SK-N-DZ (cell line): ENCODE data around the gene TNIK.
A peak's percentile ranks its signal among the peaks of the same experiment; 100 is the strongest.

Source experiments
- DNase-seq: peaks from one replicate; pipeline ENCODE4 v3.0.0-alpha.2; 2015; ENCODE audit warnings: low spot score

The TNIK gene

DNA sequence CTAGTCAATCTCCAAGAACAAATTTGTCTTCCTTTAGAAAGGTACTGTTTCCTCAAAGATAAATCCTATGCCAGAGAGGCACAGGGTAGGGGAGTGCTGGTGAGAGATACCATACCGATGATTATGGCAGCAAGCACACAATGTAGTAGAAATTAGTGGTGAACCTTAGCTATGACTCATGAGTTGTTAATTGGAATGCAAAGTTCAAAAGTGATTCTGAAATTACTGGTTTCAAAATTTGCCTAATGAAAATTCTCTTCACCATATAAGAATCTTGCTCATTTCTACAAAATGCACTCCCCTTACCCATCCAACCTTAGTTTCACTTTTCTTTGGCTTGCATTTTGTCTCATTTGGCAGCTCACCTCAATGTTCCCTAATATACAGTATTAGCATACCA is 294.2 kb downstream of the TNIK start:
- no peak for DNase-seq

DNA sequence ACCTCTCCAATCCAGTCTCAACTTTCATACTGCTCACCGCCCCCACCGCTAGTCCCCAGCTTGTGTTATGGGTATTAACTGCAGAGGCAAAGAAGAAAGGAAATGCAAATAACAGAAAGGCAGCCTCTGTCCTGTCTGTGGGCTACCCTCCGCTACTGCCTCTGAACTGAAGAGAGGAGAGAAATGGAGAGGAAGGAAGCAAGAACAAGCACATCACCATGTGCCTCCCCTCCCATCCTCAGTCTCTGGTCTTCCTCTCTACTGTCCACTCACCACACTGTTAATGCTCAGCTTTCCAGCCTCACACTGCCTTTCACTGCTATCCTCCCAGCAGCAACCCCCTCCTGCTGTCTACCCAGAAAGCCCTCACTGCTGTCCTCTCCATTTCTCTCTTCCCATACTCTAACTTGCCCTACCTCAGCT is 294.7 kb downstream of the TNIK start:
- DNase-seq, result no peak

DNA sequence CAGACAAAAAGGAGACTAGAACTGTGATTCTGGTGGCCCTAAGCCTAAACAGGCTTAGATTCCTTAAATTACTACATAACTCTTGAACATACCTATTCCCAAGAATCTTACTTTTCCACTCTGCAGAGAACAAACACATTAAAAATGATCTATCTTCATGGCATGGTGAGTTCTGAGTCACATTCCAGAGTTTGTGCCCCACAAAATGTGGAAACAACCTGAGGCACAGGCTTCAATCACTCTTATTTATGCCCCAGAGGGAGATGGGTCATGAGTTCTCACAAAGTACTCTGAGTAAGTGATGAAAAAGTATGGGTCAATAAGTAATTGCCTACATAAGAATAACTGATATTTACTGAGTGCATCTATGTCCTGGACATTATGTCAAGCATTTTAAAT is 296.1 kb downstream of the TNIK start:
- no peak for DNase-seq

DNA sequence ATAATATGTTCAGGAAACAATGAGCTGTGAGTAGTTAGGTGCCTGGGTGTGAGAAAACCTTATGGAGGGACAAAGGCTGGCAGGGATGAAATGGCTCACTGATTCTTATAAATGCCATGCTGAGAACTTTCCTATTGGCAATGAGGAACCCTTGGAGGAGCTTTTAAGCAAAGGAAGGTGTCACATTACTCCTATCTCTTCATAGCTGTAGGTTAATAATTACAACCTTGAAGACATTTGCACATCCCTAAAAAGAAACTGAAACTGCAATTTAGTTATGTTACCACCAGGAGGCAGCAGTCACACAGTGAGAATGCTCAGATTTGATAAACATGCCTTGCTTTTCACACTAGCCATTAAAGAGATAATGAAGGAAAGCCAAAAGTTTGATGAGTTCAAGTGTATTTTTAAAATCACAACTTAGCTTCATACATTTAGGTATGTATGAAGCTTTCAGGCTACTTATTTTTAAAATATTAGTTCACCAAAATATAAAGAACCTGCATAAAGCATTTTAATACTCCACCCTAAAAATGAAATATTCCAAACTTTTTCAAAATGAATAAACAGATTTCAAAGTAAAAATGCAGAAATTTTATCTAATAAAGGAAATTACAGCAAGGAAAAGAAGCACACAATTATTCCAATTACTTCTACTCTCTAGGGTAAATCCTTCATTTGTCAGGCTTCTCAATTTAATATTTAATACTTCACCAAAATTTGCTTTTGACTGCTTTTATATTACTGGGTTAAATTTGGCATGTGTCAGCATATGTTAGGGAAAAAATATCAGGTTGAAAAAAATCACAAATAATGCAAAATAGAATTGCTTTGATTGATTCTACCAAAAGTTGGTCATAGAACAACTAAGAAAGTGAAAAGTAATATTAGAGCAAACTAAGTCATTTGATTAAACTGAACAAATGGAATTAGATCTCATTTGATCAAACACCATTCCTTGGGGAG is 296.8 kb downstream of the TNIK start:
- no peak for DNase-seq

DNA sequence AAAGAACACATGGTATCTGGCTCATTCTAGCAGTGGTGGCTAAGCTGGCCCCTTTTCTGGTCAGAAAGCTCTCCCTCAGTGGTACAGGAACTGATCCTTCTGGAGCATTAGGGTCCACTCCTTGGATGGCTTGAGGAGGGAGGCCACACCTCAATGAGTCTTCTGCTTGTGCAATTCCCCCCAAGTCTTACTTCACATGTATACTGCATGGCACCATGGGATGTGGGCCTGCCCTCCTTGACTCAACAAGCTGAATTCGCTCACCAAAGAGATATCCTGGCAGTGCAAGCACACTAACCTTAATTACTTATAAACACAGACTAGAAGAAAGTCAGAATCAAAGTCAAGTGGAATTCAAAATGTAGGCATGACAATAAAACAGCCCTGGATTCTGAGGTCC is 299.9 kb downstream of the TNIK start:
- DNase-seq, result no peak

DNA sequence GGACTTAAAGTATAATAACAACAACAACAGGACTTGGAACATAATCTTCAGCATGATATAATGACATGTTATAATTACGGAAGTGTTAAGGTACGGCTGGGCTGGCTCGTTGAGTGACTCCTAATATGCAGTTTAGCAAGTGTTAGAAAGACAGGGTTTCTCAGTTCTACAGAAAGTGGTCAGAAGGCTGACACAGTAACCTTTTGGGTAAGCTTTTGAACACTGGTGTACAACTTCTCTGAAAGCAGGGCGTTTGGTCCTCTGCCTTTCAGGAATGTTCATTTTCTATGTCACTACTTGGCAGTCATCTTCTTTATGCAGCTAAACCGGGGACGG is 300.4 kb downstream of the TNIK start:
- no peak for DNase-seq

DNA sequence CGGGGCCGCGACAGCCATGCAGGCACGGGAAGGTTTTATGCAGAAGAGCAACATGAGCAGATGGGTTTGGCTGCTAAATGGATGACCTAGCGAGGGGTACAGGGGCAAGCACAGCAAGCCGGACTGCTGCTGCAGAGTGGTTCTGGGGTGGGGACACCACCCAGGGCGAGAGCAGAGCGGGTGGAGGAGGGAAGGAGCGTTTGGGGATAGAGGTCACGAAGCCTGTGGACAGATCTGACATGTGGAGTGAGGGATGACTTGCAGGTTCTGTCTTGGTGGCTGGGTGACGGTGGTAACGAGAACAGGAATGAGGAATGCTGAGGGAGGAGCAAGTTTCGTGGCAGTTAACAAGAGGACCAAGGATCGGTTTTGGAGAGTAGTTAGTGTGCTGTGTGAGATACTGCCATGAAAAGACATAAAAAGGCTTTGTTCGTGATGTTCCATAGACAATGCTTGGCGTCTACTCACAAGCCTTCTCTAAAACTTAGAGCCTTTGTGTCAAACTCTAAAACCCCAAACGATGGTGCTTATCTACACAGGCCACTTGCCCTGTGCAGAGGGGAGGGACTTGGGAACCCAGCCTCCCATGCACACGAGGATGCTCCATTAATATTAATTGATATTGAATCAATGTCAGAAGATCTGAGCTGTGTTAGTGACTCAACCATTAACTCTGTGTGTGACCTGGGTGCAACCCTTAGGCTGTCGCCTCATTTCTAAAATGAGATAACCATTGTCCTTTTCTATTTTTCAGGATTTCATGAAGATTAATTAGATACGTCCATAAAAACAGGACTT is 301.0 kb downstream of the TNIK start:
- DNase-seq, result no peak

DNA sequence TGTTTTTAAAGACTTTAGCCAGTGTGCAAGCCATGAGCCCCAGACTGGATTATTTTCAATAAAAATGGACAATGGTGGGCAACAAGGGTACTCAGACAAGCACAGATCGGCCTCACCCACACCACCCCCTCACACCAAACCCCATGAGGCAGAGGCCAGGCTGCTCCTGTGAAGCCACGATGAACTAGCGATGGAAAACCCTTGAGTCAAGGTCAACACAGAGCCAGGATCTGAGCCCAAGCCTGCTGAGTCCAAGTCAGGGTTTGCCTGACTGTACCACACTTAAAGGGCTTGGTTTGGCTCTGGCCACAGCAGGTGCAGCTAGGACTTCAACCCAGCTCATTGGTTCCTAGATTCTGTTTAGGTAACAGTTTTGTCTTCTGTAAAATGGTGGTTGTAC is 302.2 kb downstream of the TNIK start:
- no peak for DNase-seq

DNA sequence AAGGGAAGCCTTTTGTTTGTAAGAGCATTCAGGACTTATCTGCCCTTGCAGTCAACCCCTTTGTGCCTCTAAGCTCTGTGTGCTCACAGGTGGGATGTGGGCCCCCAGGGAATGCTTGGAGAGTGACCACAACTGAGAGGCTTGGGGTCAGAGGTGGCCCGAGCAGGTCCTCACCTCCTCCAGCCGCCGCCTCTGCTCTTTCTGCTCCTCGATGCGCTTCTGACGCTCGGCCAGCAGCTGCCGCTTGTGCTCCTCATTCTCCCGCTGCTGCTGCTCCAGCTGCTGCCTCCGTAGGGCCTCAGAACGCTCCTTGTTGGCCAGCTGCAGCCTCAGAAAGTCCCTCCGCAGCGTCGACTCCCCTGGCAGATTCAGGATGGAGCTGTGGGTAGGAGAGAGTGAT is 302.9 kb downstream of the TNIK start:
- no peak for DNase-seq

DNA sequence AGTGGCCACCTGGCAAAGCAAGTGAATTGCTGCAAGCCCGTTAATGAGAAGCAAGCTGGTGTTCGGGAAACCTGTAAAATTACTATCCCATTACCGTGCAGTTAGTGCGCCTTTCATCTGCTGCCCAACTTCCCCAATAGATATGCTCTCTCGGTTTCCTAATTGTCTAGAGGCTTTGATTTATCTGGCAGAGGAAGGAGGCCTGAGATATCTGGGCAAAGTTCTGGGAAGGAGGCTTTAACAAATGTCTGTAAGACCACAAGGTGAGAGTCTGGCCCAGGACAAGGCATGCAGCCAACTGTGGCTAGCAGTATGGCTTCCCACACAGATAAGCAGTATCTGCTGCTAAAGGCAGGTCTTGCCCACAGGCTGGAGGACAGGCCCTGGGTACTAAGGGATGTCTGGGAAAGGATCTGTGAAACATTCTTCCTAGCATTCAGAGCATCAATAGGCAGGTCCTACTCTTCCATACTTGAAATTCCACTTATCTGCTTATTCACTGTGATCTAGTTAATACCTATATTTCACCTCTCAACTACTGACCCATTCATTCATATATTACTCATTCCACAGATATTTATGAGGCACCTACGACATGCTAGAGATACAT is 303.7 kb downstream of the TNIK start:
- DNase-seq, result no peak

DNA sequence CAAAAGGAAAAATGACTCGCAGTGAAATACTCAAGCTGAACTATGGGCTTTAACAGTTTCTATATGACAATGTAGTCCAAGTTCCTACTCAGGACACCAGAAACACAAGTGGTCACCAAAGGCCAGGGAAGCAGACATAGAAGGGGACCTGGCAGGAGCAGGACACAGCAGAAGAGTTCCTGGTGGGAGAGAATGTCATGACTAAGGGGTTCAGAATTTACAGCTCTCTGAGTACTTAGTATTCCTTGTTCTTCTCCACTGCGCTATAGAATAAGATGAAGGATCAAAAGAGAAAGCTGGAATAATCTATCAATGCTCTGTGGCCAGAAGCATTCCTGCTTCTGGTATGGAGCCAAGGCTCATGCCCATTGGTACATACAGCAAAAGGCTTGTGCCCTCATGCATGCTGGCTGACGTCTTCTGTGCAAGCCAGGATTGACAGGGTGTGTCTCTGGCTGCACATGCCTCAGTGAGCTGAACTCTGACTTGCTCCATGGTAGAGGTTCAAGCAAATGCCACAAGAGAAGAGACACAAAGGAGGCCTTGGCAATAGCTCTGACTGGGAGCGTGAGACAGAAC is 305.0 kb downstream of the TNIK start:
- DNase-seq, result no peak

DNA sequence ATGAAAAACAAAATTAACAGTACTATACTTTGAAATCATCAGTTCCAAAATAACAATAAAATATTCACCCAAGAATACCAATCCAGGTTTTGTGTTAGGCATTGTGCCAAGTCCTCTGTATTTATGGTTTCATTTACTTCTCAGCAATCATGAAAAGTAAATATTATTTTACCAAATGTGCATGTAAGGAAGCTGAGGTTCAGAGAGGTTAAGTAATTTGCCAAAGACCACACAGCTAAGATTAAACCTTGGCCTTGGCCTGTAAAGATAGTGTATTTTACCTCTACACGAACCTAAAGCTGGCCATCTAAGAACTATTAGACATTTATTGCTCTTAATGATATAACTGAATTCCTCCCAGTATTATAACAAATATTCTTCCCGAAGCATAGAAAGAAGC is 309.3 kb downstream of the TNIK start:
- DNase-seq, result no peak

DNA sequence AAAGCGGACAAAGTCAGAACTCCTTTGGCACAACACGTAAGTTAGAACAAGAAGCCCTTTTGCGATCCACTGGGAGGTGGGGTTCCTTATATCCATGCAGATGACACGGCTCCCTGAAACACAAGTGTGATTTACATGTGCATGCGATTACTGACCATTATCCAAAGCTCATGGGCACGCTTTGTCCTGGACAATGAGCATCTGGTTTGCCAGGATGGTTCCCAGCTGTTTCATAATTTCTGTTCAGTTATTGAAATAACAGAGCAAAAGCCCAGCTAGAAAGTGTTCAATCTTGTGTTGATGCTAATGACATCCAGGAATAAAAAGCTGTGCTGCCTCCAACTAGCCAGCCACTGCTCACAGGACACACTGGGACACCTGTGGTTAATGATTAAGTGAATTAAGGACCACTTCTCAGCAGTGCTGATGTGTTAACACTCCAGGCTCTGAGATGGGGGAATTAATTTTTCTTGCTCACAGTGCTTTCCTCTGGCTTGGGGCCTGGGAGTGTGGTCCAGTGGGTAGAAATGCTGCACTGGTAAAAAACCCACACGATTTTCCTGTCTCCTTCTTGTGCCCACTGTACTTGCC is 310.6 kb downstream of the TNIK start:
- DNase-seq, result no peak

DNA sequence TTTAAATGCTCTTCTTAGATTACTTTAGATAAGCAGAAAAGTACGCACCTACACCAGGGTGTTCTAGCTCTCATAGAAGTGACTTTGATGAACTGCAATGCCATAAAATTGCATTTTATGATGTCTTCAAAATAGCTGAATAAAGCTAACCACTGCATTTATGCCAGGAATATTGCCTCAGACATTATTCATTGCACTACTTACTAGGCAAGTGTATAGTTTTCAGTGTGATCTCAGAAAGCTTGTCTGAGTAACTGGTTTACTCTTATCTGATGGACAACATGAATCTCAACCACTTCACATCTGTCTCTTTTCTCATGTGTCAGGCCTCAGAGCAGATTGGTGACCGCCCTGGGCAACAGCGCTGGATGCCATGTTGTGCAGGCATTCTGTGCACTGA is 314.4 kb downstream of the TNIK start:
- peak; percentile 77 for DNase-seq

DNA sequence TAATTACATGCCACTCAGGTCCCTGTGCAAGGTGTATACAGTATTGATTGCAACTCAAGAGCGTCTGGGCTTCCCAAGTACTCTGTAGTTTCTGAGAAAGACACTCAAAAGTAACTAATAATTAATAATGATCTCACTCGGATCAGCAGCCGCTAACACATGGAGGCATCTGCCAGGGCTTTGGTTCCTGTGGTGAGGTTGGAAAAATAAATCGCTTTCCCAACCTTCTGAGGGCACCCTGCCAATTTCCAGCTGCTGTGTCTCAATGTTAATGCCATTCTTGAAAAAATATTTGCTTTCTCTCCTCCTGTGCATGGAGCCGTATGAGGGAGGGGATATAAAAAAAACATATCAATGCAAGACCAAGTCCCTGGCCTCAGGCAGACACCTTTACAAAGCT is 317.2 kb downstream of the TNIK start:
- no peak for DNase-seq

DNA sequence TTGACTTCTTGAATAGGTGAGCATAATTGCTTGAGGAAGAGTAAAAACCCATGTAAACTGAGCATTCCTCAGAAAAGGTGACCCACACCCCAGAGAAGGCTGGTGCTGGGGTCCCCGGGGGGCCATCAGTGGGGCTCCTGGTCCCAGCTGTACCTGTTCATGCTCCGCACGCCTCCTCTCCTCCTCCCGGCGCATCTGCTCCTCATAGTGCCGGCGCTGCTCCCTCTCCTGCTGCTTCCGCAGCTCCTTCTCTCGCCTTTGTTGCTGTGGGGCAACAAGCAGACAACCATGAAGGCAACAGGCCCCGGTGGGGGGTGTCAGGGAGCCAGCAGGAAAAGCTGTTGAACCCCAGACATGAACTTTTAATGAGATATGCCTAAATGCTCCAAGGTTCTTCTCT is 320.0 kb downstream of the TNIK start:
- DNase-seq, result no peak

DNA sequence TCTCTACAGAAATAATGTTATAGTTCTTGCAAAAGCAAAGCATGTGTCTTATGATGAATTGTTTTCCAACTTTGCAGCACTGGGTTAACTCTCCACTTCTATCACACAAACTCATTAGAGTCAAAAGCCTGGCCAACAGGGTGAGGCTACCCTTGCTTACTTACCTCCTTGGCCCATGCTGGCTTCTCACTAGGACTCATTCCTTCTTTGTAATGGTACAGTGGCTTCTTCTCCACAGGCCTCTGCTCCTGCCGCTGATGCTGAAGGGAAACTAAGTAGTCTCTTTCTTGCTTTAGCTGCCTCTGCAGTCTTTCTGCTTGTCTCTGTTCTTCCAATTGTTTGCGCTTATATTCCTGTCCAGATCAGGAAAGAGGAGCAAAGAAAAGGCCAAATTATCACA is 322.2 kb downstream of the TNIK start:
- no peak for DNase-seq

DNA sequence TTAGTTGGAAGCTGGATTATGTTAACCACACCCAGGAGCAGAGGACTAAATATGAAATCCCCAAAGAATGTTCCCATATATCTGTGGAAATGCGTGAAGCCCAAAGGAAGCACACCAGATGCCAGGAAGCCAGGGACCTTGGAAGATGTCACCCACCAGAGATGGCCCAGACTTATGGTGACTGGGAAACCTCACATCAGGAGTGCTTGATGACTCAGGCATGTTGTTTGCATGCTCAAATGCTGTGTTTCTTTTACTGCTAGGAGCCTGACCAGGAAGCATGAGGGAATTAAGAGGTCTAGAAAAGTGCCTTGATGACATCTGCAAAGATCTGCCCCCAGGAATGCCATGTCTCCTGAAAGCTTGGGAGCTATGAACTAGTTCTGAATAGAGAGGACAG is 324.7 kb downstream of the TNIK start:
- DNase-seq, result no peak

DNA sequence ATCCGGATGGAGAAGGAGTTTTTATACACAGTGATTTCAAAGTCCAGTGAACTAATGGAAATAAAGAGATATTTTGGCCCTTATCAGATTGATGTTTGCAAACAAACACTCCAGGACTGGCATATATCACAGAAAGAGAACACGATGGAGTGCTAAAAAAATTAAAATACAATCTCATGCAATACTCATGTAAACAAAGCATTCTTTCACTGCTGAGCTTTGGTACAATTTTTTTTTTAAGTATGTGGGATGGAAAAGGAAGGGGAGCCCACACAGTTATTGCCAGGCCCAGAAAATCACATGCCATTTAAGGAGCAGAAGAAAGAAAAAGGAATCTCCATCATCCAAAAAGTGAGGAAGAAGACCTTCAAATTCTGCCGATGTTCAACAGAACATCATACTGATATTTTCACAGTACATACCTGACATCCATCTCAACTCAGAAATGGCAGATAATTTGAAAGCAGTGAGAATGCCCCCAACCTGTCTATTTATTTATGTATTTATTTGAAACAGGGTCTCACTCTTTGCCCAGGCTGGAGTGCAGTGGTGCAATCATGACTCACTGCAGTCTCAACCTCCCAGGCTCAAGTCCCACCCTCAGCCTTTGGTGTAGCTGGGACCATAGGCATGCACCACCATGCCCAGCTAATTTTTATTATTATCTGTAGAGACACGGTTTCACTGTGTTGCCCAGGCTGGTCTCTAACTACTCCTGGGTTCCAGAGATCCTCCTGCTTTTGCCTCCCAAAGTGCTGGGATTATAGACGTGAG is 326.2 kb downstream of the TNIK start:
- no peak for DNase-seq

DNA sequence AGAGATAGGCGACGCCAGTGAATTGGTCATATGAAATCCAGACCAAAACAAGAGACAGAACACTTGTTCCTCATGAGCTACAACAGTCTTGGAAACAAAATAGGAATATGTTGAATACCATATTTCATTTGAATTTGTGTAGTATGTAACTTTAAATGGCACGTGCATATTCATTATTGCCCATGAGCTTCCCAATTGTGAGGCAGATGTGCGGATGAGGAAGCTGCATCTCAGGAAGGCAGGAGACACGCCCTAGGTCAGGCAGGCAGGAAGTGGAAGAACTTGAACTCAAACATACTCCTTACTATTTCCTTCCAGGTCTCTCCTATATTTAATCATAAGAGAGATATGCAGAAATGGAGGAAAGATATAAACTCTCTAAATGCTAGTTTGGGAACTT is 326.9 kb downstream of the TNIK start:
- DNase-seq, result no peak

DNA sequence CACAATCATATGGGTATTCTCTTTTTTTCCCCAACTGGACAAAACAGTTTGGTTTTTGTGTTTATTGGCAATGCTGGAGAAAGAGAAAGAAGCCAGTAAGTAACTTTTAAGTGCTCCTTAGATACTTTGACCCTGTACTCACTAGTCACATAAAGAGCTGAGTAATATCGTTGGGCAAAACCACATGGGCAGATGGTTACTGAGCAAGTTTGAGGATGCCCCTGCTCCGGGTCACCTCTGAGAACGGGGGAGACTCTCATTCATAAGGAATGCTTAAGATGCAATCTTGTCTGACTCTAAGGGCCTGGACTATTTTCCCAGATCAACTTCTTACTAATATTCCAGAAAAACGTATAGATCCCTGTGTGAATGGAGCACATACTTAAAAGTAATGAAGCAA is 327.3 kb downstream of the TNIK start:
- DNase-seq, result no peak
